HEK293T (cell line): Measurements from ENCODE around the gene NF1.

ENCODE experiments used
- BHLHE40 ChIP-seq: fragments of 450-650 bp; IDR thresholded peaks from 2 replicates; pipeline ENCODE4 v1.6.1; 2016; ENCODE audit warnings: mild to moderate bottlenecking, moderate library complexity, borderline replicate concordance
- CTBP1 ChIP-seq: fragments of 450-650 bp; IDR thresholded peaks from 2 replicates; pipeline ENCODE4 v1.6.1; 2016; ENCODE audit warnings: borderline replicate concordance
- FOXK2 ChIP-seq: fragments of 450-650 bp; IDR thresholded peaks from 2 replicates; pipeline ENCODE4 v1.6.1; 2016; ENCODE audit warnings: mild to moderate bottlenecking
- SP1 ChIP-seq: fragments of 450-650 bp; IDR thresholded peaks from 2 replicates; pipeline ENCODE4 v1.6.1; 2017
- SUZ12 ChIP-seq: fragments of 450-650 bp; IDR thresholded peaks from 2 replicates; pipeline ENCODE4 v1.6.1; 2016; ENCODE audit warnings: mild to moderate bottlenecking

DNA sequence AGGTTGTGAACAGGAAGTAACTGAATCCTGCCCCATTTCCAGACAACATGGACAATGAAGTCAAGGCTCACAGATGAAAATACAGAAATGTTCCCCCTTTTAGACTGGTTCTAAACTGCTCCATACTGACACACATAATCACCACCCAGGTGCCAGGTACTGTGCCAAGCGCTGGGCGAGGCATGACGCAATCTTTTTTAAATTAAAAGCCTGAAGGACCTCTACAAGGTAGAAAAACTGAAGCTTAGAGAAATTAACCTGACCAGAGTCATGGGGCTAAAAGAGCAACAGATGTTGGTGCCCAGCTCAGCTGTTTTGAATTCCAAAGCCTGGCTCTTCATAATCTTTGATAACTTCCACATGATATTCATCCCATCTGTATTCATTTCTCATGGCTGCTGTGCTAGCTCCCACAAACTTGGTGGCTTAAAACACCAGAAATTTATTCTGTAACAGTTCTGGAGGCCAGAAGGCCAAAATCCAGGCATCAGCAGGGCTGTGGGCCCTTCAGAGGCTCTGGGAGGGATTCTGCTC is 291.8 kb downstream of the NF1 start:
- TF ChIP-seq SUZ12 (no peak), FOXK2 (no peak), BHLHE40 (no peak), SP1 (no peak), CTBP1 (no peak)
